ENCODE data around the gene ZBTB14. TPM values are rescaled to one million over a fixed set of nuclear protein-coding genes. Genes with fewer than 3 reads are reported as not detected.

Gene ZBTB14
- total RNA-seq, 1 donor from 2014 or later, result 13.3 TPM

- TF ChIP-seq CTCF (IDR thresholded peaks at IDR 0.05), result no peak
These were observed 20.3 kb upstream of the ZBTB14 start for GRCh38 chr18:5315838-5316237.

GRCh38 chr18:5311301-5311989, 15.9 kb upstream of the ZBTB14 start:
- H3K4me3 ChIP-seq, result no peak overlapping the region
- H3K4me1 ChIP-seq, result no peaks in the 10 kb centered on the region
- TF ChIP-seq CTCF (IDR thresholded peaks at IDR 0.05), result no peak
- DNase-seq (ENCODE audit: low spot score in 2 of 2), result no peak
- H3K27ac ChIP-seq, result no peak overlapping the region
- H3K27me3 ChIP-seq, result no peaks in the 10 kb centered on the region
- intact Hi-C loops (cut with DNase I), result no loop called here
- no peaks in the 10 kb centered on the region for H3K9me3 ChIP-seq
- H3K36me3 ChIP-seq, result no peaks in the 10 kb centered on the region

More at GRCh38 chr18:5315838-5316237, 20.3 kb upstream of the ZBTB14 start:
- no peaks in the 10 kb centered on the region for H3K36me3 ChIP-seq
- intact Hi-C loops (cut with DNase I), result no loop called here
- H3K27ac ChIP-seq, result no peak overlapping the region
- DNase-seq (ENCODE audit: low spot score in 2 of 2), result no peak
- no peaks in the 10 kb centered on the region for H3K4me1 ChIP-seq
- H3K9me3 ChIP-seq, result no peaks in the 10 kb centered on the region
- H3K4me3 ChIP-seq, result no peak overlapping the region
- no peaks in the 10 kb centered on the region for H3K27me3 ChIP-seq

- intact Hi-C loops (cut with DNase I), result no loop called here
- Histone ChIP-seq H3K36me3 (no peaks in the 10 kb centered on the region), H3K27ac (no peak overlapping the region), H3K9me3 (no peaks in the 10 kb centered on the region), H3K4me3 (peak overlapping the region in 1 of 2 donors; percentile 31), H3K27me3 (no peaks in the 10 kb centered on the region), H3K4me1 (no peaks in the 10 kb centered on the region)
- no peak for TF ChIP-seq CTCF (IDR thresholded peaks at IDR 0.05)
- no peak for DNase-seq (ENCODE audit: low spot score in 2 of 2)
These were observed 14.5 kb upstream of the ZBTB14 start for GRCh38 chr18:5309888-5310470.

GRCh38 chr18:5305835-5306234, 10.3 kb upstream of the ZBTB14 start:
- H3K36me3 ChIP-seq, result no peaks in the 10 kb centered on the region
- H3K27ac ChIP-seq, result no peak overlapping the region
- no peak for DNase-seq (ENCODE audit: low spot score in 2 of 2)
- no peak overlapping the region for H3K4me3 ChIP-seq
- no peaks in the 10 kb centered on the region for H3K4me1 ChIP-seq
- no peaks in the 10 kb centered on the region for H3K27me3 ChIP-seq
- H3K9me3 ChIP-seq, result no peaks in the 10 kb centered on the region
- no peak for TF ChIP-seq CTCF (IDR thresholded peaks at IDR 0.05)
- intact Hi-C loops (cut with DNase I), result no loop called here

- TF ChIP-seq CTCF (IDR thresholded peaks at IDR 0.05), result no peak
- no peak overlapping the region for H3K4me3 ChIP-seq
- intact Hi-C loops (cut with DNase I), result no loop called here
These were observed 8.7 kb upstream of the ZBTB14 start for GRCh38 chr18:5304232-5304631.

More at GRCh38 chr18:5304232-5304631, 8.7 kb upstream of the ZBTB14 start:
- H3K9me3 ChIP-seq, result no peaks in the 10 kb centered on the region
- H3K27me3 ChIP-seq, result no peaks in the 10 kb centered on the region
- H3K36me3 ChIP-seq, result no peaks in the 10 kb centered on the region
- H3K4me1 ChIP-seq, result no peaks in the 10 kb centered on the region
- no peak for DNase-seq (ENCODE audit: low spot score in 2 of 2)
- H3K27ac ChIP-seq, result no peak overlapping the region
